Mesodermal cell (in vitro differentiated cells): ENCODE data around the gene DDB1.
A peak's percentile ranks its signal among the peaks of the same experiment; 100 is the strongest.

Source experiments
- H3K27ac ChIP-seq: 2 replicates; pipeline ENCODE4 v1.7.0; 2013; ENCODE audit warnings: mild to moderate bottlenecking, low read depth, low read length, moderate library complexity; ENCODE audit not compliant: severe bottlenecking
- H3K36me3 ChIP-seq: 2 replicates; pipeline ENCODE4 v1.7.1; 2013; ENCODE audit warnings: mild to moderate bottlenecking, low read length, moderate library complexity; ENCODE audit not compliant: control insufficient read depth, insufficient read depth
- H3K4me1 ChIP-seq: one replicate; pipeline ENCODE4 v1.7.1; 2013; ENCODE audit warnings: mild to moderate bottlenecking, low read length; ENCODE audit not compliant: insufficient read depth, control insufficient read depth, poor library complexity, severe bottlenecking
- H3K4me3 ChIP-seq: 2 replicates; pipeline ENCODE4 v1.7.0; 2013; ENCODE audit warnings: low read length, control low read depth, mild to moderate bottlenecking; ENCODE audit not compliant: insufficient read depth, poor library complexity, severe bottlenecking; ENCODE audit errors: extremely low read depth
- H3K9me3 ChIP-seq: 2 replicates; pipeline ENCODE4 v1.7.1; 2013; ENCODE audit warnings: mild to moderate bottlenecking, low read length, moderate library complexity; ENCODE audit not compliant: control insufficient read depth
- WGBS, 2 experiments: methylation state at CpG; one replicate each; pipeline ENCODE4 v1.1.5; 2013; ENCODE audit warnings: missing lambda C conversion rate in 2 of 2; ENCODE audit not compliant: insufficient coverage in 2 of 2; 5-methylcytosine and 5-hydroxymethylcytosine counted together

DDB1 gene

GRCh38 chr11:61367406-61367805 is 34.5 kb upstream of the DDB1 start:
- Histone ChIP-seq H3K4me3 (no peak overlapping the region), H3K9me3 (peaks cover 7% of the 10 kb centered on the region), H3K4me1 (peaks cover 5% of the 10 kb centered on the region), H3K27ac (no peak overlapping the region), H3K36me3 (peaks cover 84% of the 10 kb centered on the region)
- 92 to 97% methylated on average over 2 to 6 of the region's 6 CpGs for WGBS, 2 experiments

- 94 to 100% methylated on average over 3 to 4 of the region's 5 CpGs for WGBS, 2 experiments
- Histone ChIP-seq H3K4me1 (peaks cover 8% of the 10 kb centered on the region), H3K36me3 (peaks cover 57% of the 10 kb centered on the region), H3K27ac (no peak overlapping the region), H3K4me3 (no peak overlapping the region), H3K9me3 (no peaks in the 10 kb centered on the region)
These were observed 31.2 kb upstream of the DDB1 start for GRCh38 chr11:61364012-61364675.

GRCh38 chr11:61362542-61362875 is 29.6 kb upstream of the DDB1 start:
- H3K9me3 ChIP-seq: no peaks in the 10 kb centered on the region
- H3K27ac ChIP-seq: peak overlapping the region; percentile 100
- H3K4me3 ChIP-seq: peak overlapping the region; percentile 74
- H3K4me1 ChIP-seq: peaks cover 8% of the 10 kb centered on the region
- peaks cover 40% of the 10 kb centered on the region for H3K36me3 ChIP-seq
- 0 to 3% methylated on average over 11 to 12 of the region's 12 CpGs for WGBS, 2 experiments

GRCh38 chr11:61361741-61362541 is 29.0 kb upstream of the DDB1 start, which contains the start of the genes CYB561A3 and TMEM138:
Gene CYB561A3 (minus strand): TSS chr11:61361882. CDS start chr11:61356713, 5,169 bp downstream.
Gene TMEM138 (plus strand): TSS chr11:61362374. CDS start chr11:61364391, 2,017 bp downstream.
- peaks cover 8% of the 10 kb centered on the region for H3K4me1 ChIP-seq
- peaks cover 35% of the 10 kb centered on the region for H3K36me3 ChIP-seq
- WGBS, 2 experiments: 0 to 1% methylated on average over 33 to 62 of the region's 63 CpGs

GRCh38 chr11:61361237-61361740 is 28.4 kb upstream of the DDB1 start:
- H3K9me3 ChIP-seq: no peaks in the 10 kb centered on the region
- 2 to 3% methylated on average over 16 to 18 of the region's 22 CpGs for WGBS, 2 experiments
- H3K36me3 ChIP-seq: peaks cover 28% of the 10 kb centered on the region
- H3K4me3 ChIP-seq: peak overlapping the region; percentile 74
- peak overlapping the region; percentile 100 for H3K27ac ChIP-seq
- H3K4me1 ChIP-seq: peaks cover 8% of the 10 kb centered on the region

More at GRCh38 chr11:61361741-61362541, 29.0 kb upstream of the DDB1 start, which contains the start of the genes CYB561A3 and TMEM138:
- peak within 1 kb of the TSS; percentile 74 for H3K4me3 ChIP-seq
- peak within 1 kb of the TSS; percentile 100 for H3K27ac ChIP-seq
- no peaks in the 10 kb centered on the region for H3K9me3 ChIP-seq

- Histone ChIP-seq H3K36me3 (peaks cover 11% of the 10 kb centered on the region), H3K27ac (no peak overlapping the region), H3K9me3 (no peaks in the 10 kb centered on the region), H3K4me1 (peaks cover 8% of the 10 kb centered on the region), H3K4me3 (no peak overlapping the region)
- 88 to 98% methylated on average over 5 of the region's 6 CpGs for WGBS, 2 experiments
These were observed 26.6 kb upstream of the DDB1 start for GRCh38 chr11:61359516-61359915.

GRCh38 chr11:61358566-61358965 is 25.7 kb upstream of the DDB1 start:
- Histone ChIP-seq H3K4me3 (no peak overlapping the region), H3K9me3 (no peaks in the 10 kb centered on the region), H3K36me3 (peaks cover 7% of the 10 kb centered on the region), H3K4me1 (peaks cover 8% of the 10 kb centered on the region), H3K27ac (no peak overlapping the region)
- 87 to 100% methylated on average over 3 to 7 of the region's 11 CpGs for WGBS, 2 experiments

- 97 to 100% methylated on average over 5 of the region's 6 CpGs for WGBS, 2 experiments
- no peak overlapping the region for H3K27ac ChIP-seq
- peaks cover 13% of the 10 kb centered on the region for H3K36me3 ChIP-seq
- no peaks in the 10 kb centered on the region for H3K9me3 ChIP-seq
- H3K4me3 ChIP-seq: no peak overlapping the region
- peaks cover 3% of the 10 kb centered on the region for H3K4me1 ChIP-seq
These were observed 25.0 kb upstream of the DDB1 start for GRCh38 chr11:61357894-61358239.

GRCh38 chr11:61357233-61357893 is 24.5 kb upstream of the DDB1 start:
- H3K4me1 ChIP-seq: peaks cover 3% of the 10 kb centered on the region
- H3K27ac ChIP-seq: no peak overlapping the region
- no peaks in the 10 kb centered on the region for H3K9me3 ChIP-seq
- 94 to 96% methylated on average over 6 of the region's 9 CpGs for WGBS, 2 experiments
- no peak overlapping the region for H3K4me3 ChIP-seq
- peaks cover 16% of the 10 kb centered on the region for H3K36me3 ChIP-seq

GRCh38 chr11:61356706-61357105 is 23.8 kb upstream of the DDB1 start:
- 100% methylated on average over 1 to 3 of the region's 4 CpGs for WGBS, 2 experiments
- peaks cover 16% of the 10 kb centered on the region for H3K36me3 ChIP-seq
- no peak overlapping the region for H3K4me3 ChIP-seq
- peaks cover 3% of the 10 kb centered on the region for H3K4me1 ChIP-seq
- no peaks in the 10 kb centered on the region for H3K9me3 ChIP-seq
- H3K27ac ChIP-seq: no peak overlapping the region
